HFF-Myc (cell line): ENCODE data around the gene CLN6.

Experiments used
- DNase-seq: peaks from one replicate; pipeline ENCODE4 v3.0.0-alpha.2; 2011; ENCODE audit warnings: low read depth; ENCODE audit errors: extremely low read depth
- H3K4me3 ChIP-seq: replicated peaks from 2 replicates; pipeline ENCODE4 v1.5.1; 2011; ENCODE audit warnings: low read depth, mild to moderate bottlenecking, control low read depth, low read length
- CTCF ChIP-seq: IDR thresholded peaks from 2 replicates; pipeline ENCODE4 v1.5.1; 2012; ENCODE audit warnings: mild to moderate bottlenecking, low read depth, low read length, control low read depth; ENCODE audit errors: missing control alignments

Gene CLN6

DNA sequence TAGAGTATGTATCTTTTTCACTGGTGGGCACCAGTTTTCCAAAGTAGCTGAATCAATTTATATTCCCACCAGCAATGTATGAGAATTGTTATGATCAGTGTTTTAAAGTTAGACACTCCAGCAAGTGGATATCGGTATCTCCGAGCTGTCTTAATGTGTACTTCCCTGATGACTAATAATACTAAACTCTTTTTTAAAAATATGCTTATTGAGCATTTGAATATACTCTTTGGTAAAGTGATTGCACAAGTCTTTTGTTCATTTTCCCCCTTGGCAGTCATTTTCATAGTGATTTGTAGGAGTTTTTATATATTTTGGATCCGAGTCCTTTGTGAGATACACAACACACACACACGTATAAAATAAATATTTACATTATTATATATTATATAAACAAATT is 35.6 kb upstream of the CLN6 start:
- no peak for DNase-seq
- TF ChIP-seq CTCF = no peak
- H3K4me3 ChIP-seq = no peak overlapping the region

DNA sequence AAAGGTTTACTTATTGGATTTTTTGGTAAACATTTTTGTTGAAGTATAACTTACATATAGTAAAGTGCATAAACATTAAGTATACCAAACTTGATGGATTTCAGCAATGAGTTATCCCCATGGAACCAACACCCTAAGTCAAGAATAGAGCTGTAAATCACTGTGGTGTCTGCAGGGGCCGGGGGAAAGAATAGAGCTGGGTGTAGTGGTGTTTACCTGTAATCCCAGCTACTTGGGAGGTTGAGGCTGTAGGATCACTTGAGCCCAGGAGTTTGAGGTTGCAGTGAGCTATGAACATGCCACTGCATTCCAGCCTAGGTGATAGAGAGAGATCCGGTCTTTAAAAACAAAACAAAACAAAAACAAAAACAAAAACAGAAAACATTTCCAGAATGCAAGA is 34.8 kb upstream of the CLN6 start:
- no peak for DNase-seq
- no peak for TF ChIP-seq CTCF
- no peak overlapping the region for H3K4me3 ChIP-seq

GRCh38 chr15:68262514-68263356 is 33.2 kb upstream of the CLN6 start:
- no peak for DNase-seq
- no peak for TF ChIP-seq CTCF
- H3K4me3 ChIP-seq = no peak overlapping the region

GRCh38 chr15:68261980-68262379 is 32.5 kb upstream of the CLN6 start:
- no peak for DNase-seq
- no peak overlapping the region for H3K4me3 ChIP-seq
- no peak for TF ChIP-seq CTCF

DNA sequence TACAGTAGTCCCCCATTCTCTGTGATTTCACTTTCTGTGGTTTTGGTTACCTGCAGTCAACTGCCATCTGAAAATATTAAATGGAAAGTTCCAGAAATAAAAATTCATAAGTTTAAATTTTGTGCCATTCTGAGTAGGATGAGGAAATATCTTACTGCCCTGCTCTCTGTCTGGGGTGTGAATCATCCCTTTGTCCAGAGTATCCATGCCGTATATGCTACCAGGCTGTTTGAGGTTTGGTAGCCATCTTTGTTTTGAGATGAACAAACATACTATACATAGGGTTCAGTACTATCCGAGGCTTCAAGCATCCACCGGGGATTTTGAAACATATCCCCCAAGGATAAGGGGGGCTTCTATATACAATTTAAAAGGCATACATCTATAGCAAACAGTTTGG is 31.7 kb upstream of the CLN6 start:
- no peak for DNase-seq
- no peak overlapping the region for H3K4me3 ChIP-seq
- TF ChIP-seq CTCF = no peak

DNA sequence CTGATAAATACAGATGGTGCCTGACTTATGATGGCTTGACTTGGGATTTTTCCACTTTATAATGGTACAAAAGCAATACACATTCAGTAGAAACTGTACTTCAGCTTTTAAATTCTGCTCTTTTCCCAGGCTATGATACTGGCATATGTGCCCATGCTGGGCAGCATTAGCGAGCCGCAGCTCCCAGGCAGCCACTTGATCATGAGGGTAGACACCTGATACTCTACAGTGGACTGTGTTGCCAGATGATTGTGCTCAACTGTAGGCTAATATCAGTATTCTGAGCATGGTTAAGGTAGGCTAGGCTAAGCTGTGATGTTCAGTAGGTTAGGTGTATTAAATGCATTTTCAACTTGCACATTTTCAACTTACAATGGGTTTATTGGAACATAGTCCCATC is 30.4 kb upstream of the CLN6 start:
- no peak for DNase-seq
- TF ChIP-seq CTCF = no peak
- no peak overlapping the region for H3K4me3 ChIP-seq

DNA sequence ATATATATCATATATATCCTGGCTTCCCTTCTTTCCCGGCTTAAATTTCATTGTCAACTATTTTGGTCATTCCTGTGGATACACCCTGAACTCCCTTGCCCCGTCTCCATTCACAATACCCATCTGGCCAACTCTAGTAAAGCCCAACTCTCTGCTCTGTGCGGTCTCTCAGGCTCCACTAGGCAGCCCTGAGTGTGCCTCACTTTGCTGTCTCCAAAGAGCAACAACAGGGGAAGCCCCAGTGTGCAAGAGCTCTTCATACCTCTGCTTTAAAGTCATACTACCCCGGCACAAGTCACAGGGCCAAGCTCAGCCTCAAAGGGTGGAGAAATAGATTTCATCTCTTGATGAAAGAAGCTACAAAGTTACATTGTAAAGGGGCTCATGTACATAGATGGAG is 29.2 kb upstream of the CLN6 start:
- H3K4me3 ChIP-seq = no peak overlapping the region
- no peak for TF ChIP-seq CTCF
- no peak for DNase-seq
